ENCODE data around the gene PSEN1.

DNA sequence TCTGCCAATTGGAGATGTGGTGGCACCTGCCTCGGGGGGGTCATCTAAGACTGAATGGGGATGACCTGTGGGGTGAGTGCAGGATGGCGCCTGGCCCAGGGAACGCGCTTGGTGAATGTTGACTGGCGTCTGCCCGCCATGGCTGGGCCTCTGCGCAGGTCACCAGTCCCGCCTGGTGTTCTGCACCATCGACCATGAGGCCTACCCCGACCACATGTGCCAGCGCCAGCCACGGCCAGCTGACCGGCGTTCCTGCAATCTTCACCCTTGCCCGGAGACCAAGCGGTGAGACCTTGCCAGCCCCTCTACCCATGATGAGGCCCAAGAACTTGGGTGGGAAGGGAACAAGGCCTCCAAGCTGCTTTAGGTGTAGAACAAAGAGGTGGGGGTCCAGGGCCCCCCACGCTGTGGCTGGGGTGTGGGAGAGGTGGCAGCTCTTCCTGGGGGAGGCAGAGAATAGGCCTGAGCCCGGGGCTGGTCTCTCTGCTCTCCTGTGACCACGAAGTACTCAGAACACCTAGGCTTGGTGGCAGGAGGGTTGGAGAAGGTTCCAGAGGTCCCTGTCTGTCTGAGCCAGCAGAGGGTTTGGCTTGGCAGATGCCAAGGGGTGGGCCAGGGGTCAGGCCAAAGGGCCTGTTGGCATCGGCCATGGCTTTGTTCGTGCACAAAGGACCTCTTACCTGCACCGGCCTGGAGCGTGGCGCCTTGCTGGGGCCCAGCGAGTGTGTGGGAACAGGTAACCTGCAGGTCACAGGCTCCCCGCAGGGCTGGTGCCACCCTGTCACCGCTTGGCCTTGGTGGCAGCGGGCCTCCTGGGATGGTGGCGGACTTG is 116.4 kb downstream of the PSEN1 start:
- TF ChIP-seq, protein P1, sequence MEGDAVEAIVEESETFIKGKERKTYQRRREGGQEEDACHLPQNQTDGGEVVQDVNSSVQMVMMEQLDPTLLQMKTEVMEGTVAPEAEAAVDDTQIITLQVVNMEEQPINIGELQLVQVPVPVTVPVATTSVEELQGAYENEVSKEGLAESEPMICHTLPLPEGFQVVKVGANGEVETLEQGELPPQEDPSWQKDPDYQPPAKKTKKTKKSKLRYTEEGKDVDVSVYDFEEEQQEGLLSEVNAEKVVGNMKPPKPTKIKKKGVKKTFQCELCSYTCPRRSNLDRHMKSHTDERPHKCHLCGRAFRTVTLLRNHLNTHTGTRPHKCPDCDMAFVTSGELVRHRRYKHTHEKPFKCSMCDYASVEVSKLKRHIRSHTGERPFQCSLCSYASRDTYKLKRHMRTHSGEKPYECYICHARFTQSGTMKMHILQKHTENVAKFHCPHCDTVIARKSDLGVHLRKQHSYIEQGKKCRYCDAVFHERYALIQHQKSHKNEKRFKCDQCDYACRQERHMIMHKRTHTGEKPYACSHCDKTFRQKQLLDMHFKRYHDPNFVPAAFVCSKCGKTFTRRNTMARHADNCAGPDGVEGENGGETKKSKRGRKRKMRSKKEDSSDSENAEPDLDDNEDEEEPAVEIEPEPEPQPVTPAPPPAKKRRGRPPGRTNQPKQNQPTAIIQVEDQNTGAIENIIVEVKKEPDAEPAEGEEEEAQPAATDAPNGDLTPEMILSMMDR (IDR thresholded peaks at IDR 0.05): no peak
- TF ChIP-seq ZFX (IDR thresholded peaks at IDR 0.05; ENCODE audit: borderline replicate concordance): no peak

Data from 22Rv1 (cell line).